ENCODE measurements around the gene SOWAHA.

SOWAHA gene

GRCh38 chr5:132771503-132771998, 41.6 kb upstream of the SOWAHA start:
- Histone ChIP-seq H3K9me3 (ENCODE audit: low read length) (no peaks in the 10 kb centered on the region), H3K27me3 (ENCODE audit: insufficient read depth, low read length) (peaks cover 15% of the 10 kb centered on the region; the same call in 1 of the 2 replicates), H3K79me2 (ENCODE audit: insufficient read depth, low read length) (no peaks in the 10 kb centered on the region), H3K36me3 (ENCODE audit: insufficient read depth, low read length) (no peaks in the 10 kb centered on the region), H3K4me3 (ENCODE audit: low read depth, low read length, poor library complexity, severe bottlenecking) (no peak overlapping the region), H2AFZ (ENCODE audit: low read length) (no peak overlapping the region), H3K9ac (ENCODE audit: low read length) (no peak overlapping the region), H3K4me2 (ENCODE audit: low read length) (no peak overlapping the region), H3K27ac (ENCODE audit: low read depth, low read length, poor library complexity, severe bottlenecking) (no peak overlapping the region), H3K4me1 (ENCODE audit: insufficient read depth, low read length, severe bottlenecking) (no peaks in the 10 kb centered on the region), H4K20me1 (ENCODE audit: insufficient read depth, low read length) (no peaks in the 10 kb centered on the region), H3K9me2 (ENCODE audit: low read depth, low read length) (no peaks in the 10 kb centered on the region), H3F3A (ENCODE audit: insufficient read depth, low read length) (no peaks in the 10 kb centered on the region)
- TF ChIP-seq CTCF (IDR thresholded peaks at IDR 0.05; ENCODE audit: low read length) (no peak), EZH2 (IDR thresholded peaks at IDR 0.05; ENCODE audit: borderline replicate concordance, low read length) (no peak)

- Histone ChIP-seq H3K9me2 (ENCODE audit: low read depth, low read length) (no peaks in the 10 kb centered on the region), H3K4me2 (ENCODE audit: low read length) (no peak overlapping the region), H3F3A (ENCODE audit: insufficient read depth, low read length) (no peaks in the 10 kb centered on the region), H3K36me3 (ENCODE audit: insufficient read depth, low read length) (no peaks in the 10 kb centered on the region), H2AFZ (ENCODE audit: low read length) (no peak overlapping the region), H3K9me3 (ENCODE audit: low read length) (no peaks in the 10 kb centered on the region), H3K4me3 (ENCODE audit: low read depth, low read length, poor library complexity, severe bottlenecking) (no peak overlapping the region), H3K27ac (ENCODE audit: low read depth, low read length, poor library complexity, severe bottlenecking) (no peak overlapping the region), H3K27me3 (ENCODE audit: insufficient read depth, low read length) (peaks cover 15% of the 10 kb centered on the region; the same call in 1 of the 2 replicates), H3K4me1 (ENCODE audit: insufficient read depth, low read length, severe bottlenecking) (no peaks in the 10 kb centered on the region), H4K20me1 (ENCODE audit: insufficient read depth, low read length) (no peaks in the 10 kb centered on the region), H3K9ac (ENCODE audit: low read length) (no peak overlapping the region), H3K79me2 (ENCODE audit: insufficient read depth, low read length) (no peaks in the 10 kb centered on the region)
- TF ChIP-seq CTCF (IDR thresholded peaks at IDR 0.05; ENCODE audit: low read length) (no peak), EZH2 (IDR thresholded peaks at IDR 0.05; ENCODE audit: borderline replicate concordance, low read length) (no peak)
These were observed 40.6 kb upstream of the SOWAHA start for GRCh38 chr5:132772291-132773070.

- Histone ChIP-seq H3K9ac (ENCODE audit: low read length) (no peak overlapping the region), H3F3A (ENCODE audit: insufficient read depth, low read length) (no peaks in the 10 kb centered on the region), H3K9me3 (ENCODE audit: low read length) (no peaks in the 10 kb centered on the region), H3K27me3 (ENCODE audit: insufficient read depth, low read length) (peaks cover 15% of the 10 kb centered on the region; the same call in 1 of the 2 replicates), H3K27ac (ENCODE audit: low read depth, low read length, poor library complexity, severe bottlenecking) (no peak overlapping the region), H3K4me1 (ENCODE audit: insufficient read depth, low read length, severe bottlenecking) (no peaks in the 10 kb centered on the region), H3K4me2 (ENCODE audit: low read length) (no peak overlapping the region), H3K4me3 (ENCODE audit: low read depth, low read length, poor library complexity, severe bottlenecking) (no peak overlapping the region), H3K9me2 (ENCODE audit: low read depth, low read length) (no peaks in the 10 kb centered on the region), H2AFZ (ENCODE audit: low read length) (no peak overlapping the region), H3K79me2 (ENCODE audit: insufficient read depth, low read length) (no peaks in the 10 kb centered on the region), H4K20me1 (ENCODE audit: insufficient read depth, low read length) (no peaks in the 10 kb centered on the region), H3K36me3 (ENCODE audit: insufficient read depth, low read length) (no peaks in the 10 kb centered on the region)
- TF ChIP-seq CTCF (IDR thresholded peaks at IDR 0.05; ENCODE audit: low read length): no peak
- TF ChIP-seq EZH2 (IDR thresholded peaks at IDR 0.05; ENCODE audit: borderline replicate concordance, low read length): no peak
These were observed 40.0 kb upstream of the SOWAHA start for GRCh38 chr5:132773114-132773513.
